KOPT-K1 (cell line): Measurements from ENCODE around the gene CCDC91.

Source experiments
- H3K27ac ChIP-seq: fragments of 200-600 bp; sonication (generic); 2 replicates; pipeline ENCODE4 v1.5.1; 2016; ENCODE audit warnings: antibody characterized with exemption, mild to moderate bottlenecking, low read depth, low read length; ENCODE audit not compliant: poor library complexity, severe bottlenecking
- H3K36me3 ChIP-seq: fragments of 200-600 bp; sonication (generic); 2 replicates; pipeline ENCODE4 v1.5.1; 2017; ENCODE audit warnings: antibody characterized with exemption, mild to moderate bottlenecking, low read length, moderate library complexity; ENCODE audit not compliant: insufficient read depth
- H3K9me3 ChIP-seq: fragments of 200-600 bp; sonication (generic); 2 replicates; pipeline ENCODE4 v1.5.1; 2017; ENCODE audit warnings: antibody characterized with exemption, low read length, mild to moderate bottlenecking; ENCODE audit not compliant: insufficient read depth, poor library complexity, severe bottlenecking

Gene CCDC91

GRCh38 chr12:28209782-28210181, 19.5 kb downstream of the CCDC91 start:
- Histone ChIP-seq H3K27ac (no peak overlapping the region), H3K36me3 (peaks cover 31% of the 10 kb centered on the region; the same call in 1 of the 2 replicates), H3K9me3 (peaks cover 46% of the 10 kb centered on the region)

GRCh38 chr12:28212182-28212581, 21.9 kb downstream of the CCDC91 start:
- Histone ChIP-seq H3K9me3 (peaks cover 45% of the 10 kb centered on the region), H3K27ac (no peak overlapping the region), H3K36me3 (peaks cover 31% of the 10 kb centered on the region; the same call in 1 of the 2 replicates)

- peaks cover 22% of the 10 kb centered on the region; the same call in 1 of the 2 replicates for H3K36me3 ChIP-seq
- no peak overlapping the region for H3K27ac ChIP-seq
- peaks cover 44% of the 10 kb centered on the region for H3K9me3 ChIP-seq
Measured at GRCh38 chr12:28215021-28215420, 24.8 kb downstream of the CCDC91 start.

- H3K36me3 ChIP-seq, result peaks cover 18% of the 10 kb centered on the region; the same call in 1 of the 2 replicates
- no peak overlapping the region for H3K27ac ChIP-seq
Measured at GRCh38 chr12:28216016-28216415, 25.8 kb downstream of the CCDC91 start.

GRCh38 chr12:28217805-28218204, 27.5 kb downstream of the CCDC91 start:
- peaks cover 7% of the 10 kb centered on the region; the same call in 1 of the 2 replicates for H3K36me3 ChIP-seq
- peaks cover 23% of the 10 kb centered on the region for H3K9me3 ChIP-seq
- H3K27ac ChIP-seq, result no peak overlapping the region

More at GRCh38 chr12:28216016-28216415, 25.8 kb downstream of the CCDC91 start:
- H3K9me3 ChIP-seq, result peaks cover 34% of the 10 kb centered on the region

GRCh38 chr12:28218875-28219274, 28.6 kb downstream of the CCDC91 start:
- no peaks in the 10 kb centered on the region for H3K36me3 ChIP-seq
- H3K9me3 ChIP-seq, result peaks cover 23% of the 10 kb centered on the region
- H3K27ac ChIP-seq, result no peak overlapping the region

- Histone ChIP-seq H3K27ac (no peak overlapping the region), H3K9me3 (peaks cover 23% of the 10 kb centered on the region), H3K36me3 (no peaks in the 10 kb centered on the region)
Measured at GRCh38 chr12:28219827-28220226, 29.6 kb downstream of the CCDC91 start.

- Histone ChIP-seq H3K27ac (no peak overlapping the region), H3K36me3 (no peaks in the 10 kb centered on the region), H3K9me3 (peaks cover 22% of the 10 kb centered on the region)
Measured at GRCh38 chr12:28222081-28222700, 31.9 kb downstream of the CCDC91 start.

GRCh38 chr12:28223025-28223554, 32.8 kb downstream of the CCDC91 start:
- Histone ChIP-seq H3K27ac (no peak overlapping the region), H3K36me3 (no peaks in the 10 kb centered on the region), H3K9me3 (peaks cover 13% of the 10 kb centered on the region)

GRCh38 chr12:28223858-28224257, 33.6 kb downstream of the CCDC91 start:
- no peaks in the 10 kb centered on the region for H3K36me3 ChIP-seq
- no peak overlapping the region for H3K27ac ChIP-seq
- H3K9me3 ChIP-seq, result peaks cover 5% of the 10 kb centered on the region

- Histone ChIP-seq H3K9me3 (peaks cover 4% of the 10 kb centered on the region), H3K36me3 (no peaks in the 10 kb centered on the region), H3K27ac (no peak overlapping the region)
Measured at GRCh38 chr12:28226705-28227104, 36.4 kb downstream of the CCDC91 start.

- Histone ChIP-seq H3K9me3 (peaks cover 4% of the 10 kb centered on the region), H3K27ac (no peak overlapping the region)
Measured at GRCh38 chr12:28227251-28227650, 37.0 kb downstream of the CCDC91 start.

GRCh38 chr12:28231248-28231647, 41.0 kb downstream of the CCDC91 start:
- no peaks in the 10 kb centered on the region for H3K9me3 ChIP-seq
- no peak overlapping the region for H3K27ac ChIP-seq
- H3K36me3 ChIP-seq, result no peaks in the 10 kb centered on the region

More at GRCh38 chr12:28227251-28227650, 37.0 kb downstream of the CCDC91 start:
- H3K36me3 ChIP-seq, result no peaks in the 10 kb centered on the region

- Histone ChIP-seq H3K9me3 (no peaks in the 10 kb centered on the region), H3K36me3 (no peaks in the 10 kb centered on the region), H3K27ac (no peak overlapping the region)
Measured at GRCh38 chr12:28232211-28232928, 42.1 kb downstream of the CCDC91 start.

- Histone ChIP-seq H3K9me3 (no peaks in the 10 kb centered on the region), H3K36me3 (no peaks in the 10 kb centered on the region), H3K27ac (no peak overlapping the region)
Measured at GRCh38 chr12:28234444-28234843, 44.2 kb downstream of the CCDC91 start.
